HCT116 (cell line): ENCODE data around the gene ZNF133. TPM values are rescaled to one million over a fixed set of nuclear protein-coding genes. Genes with fewer than 3 reads are reported as not detected.

Source experiments
- ATAC-seq: fragments of 200-7000 bp; cut with Tn5 transposase; 2 replicates; pipeline ENCODE4 v1.9.1; 2020; ENCODE audit warnings: mild to moderate bottlenecking, moderate library complexity
- BruUV-seq: library from RNA; stranded (reverse); fragments of 400-500 nt; replicated peaks from 2 replicates; lab custom pipeline; 2021; lab: Mats Ljungman, UMichigan
- CTCF ChIA-PET: fragments of 300-600 bp; sonication (Branson Sonifier 250); formaldehyde crosslinking; loops from one replicate; lab custom pipeline; 2021; ENCODE audit warnings: antibody characterized with exemption; lab: Charles Lee
- POLR2A ChIA-PET: fragments of 300-600, 350-600 bp; sonication (Branson Sonifier 250); formaldehyde crosslinking; loops from one replicate; lab custom pipeline; 2021; ENCODE audit warnings: antibody characterized with exemption; lab: Charles Lee
- RAD21 ChIA-PET, 2 experiments: fragments of 300-600 bp; sonication (Branson Sonifier 250); formaldehyde crosslinking; loops; one replicate each; lab custom pipeline; 2023; ENCODE audit warnings: low total read pairs in 2 of 2; ENCODE audit not compliant: uncharacterized antibody in 2 of 2, unreplicated experiment in 2 of 2, low non-redundant PET in 1 of 2; lab: Charles Lee
- DNase-seq: peaks from one replicate; pipeline ENCODE4 v3.0.0-alpha.2; 2010; ENCODE audit warnings: low read depth, low spot score
- H2AFZ ChIP-seq: fragments of 200-600 bp; shearing (Covaris generic), sonication (generic); 2 replicates; pipeline ENCODE4 v1.6.1; 2017; ENCODE audit warnings: low read depth, mixed run types, mixed read lengths, antibody characterized with exemption, low read length; ENCODE audit not compliant: poor library complexity, severe bottlenecking
- H3K27ac ChIP-seq: 2 replicates; pipeline ENCODE4 v1.5.1; 2012; ENCODE audit warnings: low read depth, low read length
- H3K27me3 ChIP-seq: fragments of 200-600 bp; sonication (generic); 2 replicates; pipeline ENCODE4 v1.6.1; 2016; ENCODE audit warnings: mixed run types, low read length, mixed read lengths; ENCODE audit not compliant: insufficient read depth
- H3K36me3 ChIP-seq, 2 experiments: fragments of 200-500 bp in 1 of 2; fragments of 200-600 bp in 1 of 2; sonication (Bioruptor generic) in 1 of 2; sonication (generic) in 1 of 2; 2 replicates each; pipeline versions ENCODE4 v1.5.1 to v1.6.1; 2014 to 2016; ENCODE audit warnings: low read length in 2 of 2, inconsistent platforms in 1 of 2, mixed read lengths in 1 of 2, mixed run types in 1 of 2; ENCODE audit not compliant: insufficient read depth in 2 of 2, control insufficient read depth in 1 of 2
- H3K4me1 ChIP-seq, 2 experiments: fragments of 200-600 bp in 1 of 2; sonication (generic) in 1 of 2; 2 replicates each; pipeline versions ENCODE4 v1.5.1 to v1.6.1; 2012 to 2017; ENCODE audit warnings: low read length in 2 of 2, inconsistent platforms in 1 of 2, mild to moderate bottlenecking in 1 of 2, mixed read lengths in 1 of 2, mixed run types in 1 of 2, moderate library complexity in 1 of 2; ENCODE audit not compliant: insufficient read depth in 2 of 2, control insufficient read depth in 1 of 2
- H3K4me2 ChIP-seq: fragments of 200-600 bp; sonication (generic); 2 replicates; pipeline ENCODE4 v1.6.1; 2017; ENCODE audit warnings: mixed run types, low read length, mixed read lengths
- H3K4me3 ChIP-seq, 2 experiments: fragments of 200-600 bp in 1 of 2; sonication (generic) in 1 of 2; replicated peaks in 1 of 2; 2 replicates each; pipeline ENCODE4 v1.5.1; 2011 to 2016; ENCODE audit warnings: low read length in 2 of 2, control low read depth in 1 of 2, low read depth in 1 of 2, mild to moderate bottlenecking in 1 of 2, mixed read lengths in 1 of 2, mixed run types in 1 of 2
- H3K79me2 ChIP-seq: fragments of 200-600 bp; sonication (generic); 2 replicates; pipeline ENCODE4 v1.6.1; 2017; ENCODE audit warnings: mild to moderate bottlenecking, mixed run types, low read length, moderate library complexity, mixed read lengths; ENCODE audit not compliant: insufficient read depth
- H3K9ac ChIP-seq: fragments of 200-600 bp; sonication (generic); 2 replicates; pipeline ENCODE4 v1.6.1; 2016; ENCODE audit warnings: low read length, mixed read lengths
- H3K9me2 ChIP-seq: fragments of 200-600 bp; sonication (generic), shearing (Covaris generic); 2 replicates; pipeline ENCODE4 v1.6.1; 2017; ENCODE audit warnings: mixed run types, mild to moderate bottlenecking, moderate library complexity; ENCODE audit not compliant: insufficient read depth
- H3K9me3 ChIP-seq, 2 experiments: fragments of 200-500 bp in 1 of 2; fragments of 200-600 bp in 1 of 2; sonication (Bioruptor generic) in 1 of 2; sonication (generic) in 1 of 2; 2 replicates each; pipeline ENCODE4 v1.6.1; 2014 to 2017; ENCODE audit warnings: low read length in 2 of 2, mixed read lengths in 2 of 2, inconsistent platforms in 1 of 2, low read depth in 1 of 2, mild to moderate bottlenecking in 1 of 2, mixed run types in 1 of 2, moderate library complexity in 1 of 2; ENCODE audit not compliant: control insufficient read depth in 1 of 2, insufficient read depth in 1 of 2
- H4K20me1 ChIP-seq: fragments of 200-600 bp; sonication (generic), shearing (Covaris generic); 2 replicates; pipeline ENCODE4 v1.6.1; 2017; ENCODE audit warnings: mixed run types, mild to moderate bottlenecking, moderate library complexity; ENCODE audit not compliant: insufficient read depth
- CBX3 ChIP-seq: IDR thresholded peaks from 2 replicates; pipeline ENCODE4 v1.6.1; 2012; ENCODE audit warnings: low read depth
- ELF1 ChIP-seq: IDR thresholded peaks from 2 replicates; pipeline ENCODE4 v1.6.1; 2012; ENCODE audit warnings: low read depth, borderline replicate concordance
- EZH2 ChIP-seq: fragments of 200-600 bp; sonication (generic); IDR thresholded peaks from 2 replicates; pipeline ENCODE4 v1.6.1; 2017; ENCODE audit warnings: antibody characterized with exemption, mixed run types
- FOSL1 ChIP-seq: IDR thresholded peaks from 2 replicates; pipeline ENCODE4 v1.6.1; 2012; ENCODE audit warnings: low read depth
- JUND ChIP-seq: IDR thresholded peaks from 2 replicates; pipeline ENCODE4 v1.6.1; 2012
- MAX ChIP-seq: IDR thresholded peaks from 2 replicates; pipeline ENCODE4 v1.6.1; 2012
- POLR2A ChIP-seq: IDR thresholded peaks from 2 replicates; pipeline ENCODE4 v1.7.0; 2011; ENCODE audit warnings: borderline replicate concordance; ENCODE audit not compliant: insufficient read depth, insufficient read length; ENCODE audit errors: extremely low read depth
- POLR2AphosphoS5 ChIP-seq: IDR thresholded peaks from 2 replicates; pipeline ENCODE4 v1.6.1; 2011; ENCODE audit warnings: mild to moderate bottlenecking, low read depth, low read length, moderate library complexity
- RAD21 ChIP-seq: IDR thresholded peaks from 2 replicates; pipeline ENCODE4 v1.6.1; 2012; ENCODE audit warnings: low read depth, mild to moderate bottlenecking
- SP1 ChIP-seq: IDR thresholded peaks from 2 replicates; pipeline ENCODE4 v1.6.1; 2012; ENCODE audit warnings: low read depth
- SRF ChIP-seq: IDR thresholded peaks from 2 replicates; pipeline ENCODE4 v1.6.1; 2012; ENCODE audit warnings: low read depth
- ZBTB33 ChIP-seq: IDR thresholded peaks from 2 replicates; pipeline ENCODE4 v1.6.1; 2011; ENCODE audit warnings: mild to moderate bottlenecking, low read length, moderate library complexity; ENCODE audit not compliant: insufficient replicate concordance; ENCODE audit errors: extremely low read depth
- ZFX ChIP-seq: fragments of 450-650 bp; IDR thresholded peaks from 2 replicates; pipeline ENCODE4 v1.6.1; 2017
- intact Hi-C: fragments of 100-400 bp; cut with micrococcal nuclease; formaldehyde crosslinking; loops from 2 replicates; pipeline ENCODE4 v1.10.0; 2022
- total RNA-seq: library from RNA; stranded (reverse); gene quantifications from one replicate; pipeline ENCODE4 v1.2.1, GENCODE V29; 2021; ENCODE audit not compliant: unreplicated experiment
- TF ChIP-seq, protein P1 (sequence below): IDR thresholded peaks from 2 replicates; pipeline ENCODE4 v1.6.1; 2012; ENCODE audit warnings: low read depth

Gene ZNF133
- total RNA-seq, 1 experiment from 2014 or later: 9.3 TPM

GRCh38 chr20:18250217-18250616 lies 38.1 kb upstream of the ZNF133 start:
- ChIA-PET RAD21 (no interaction called here), POLR2A (no interaction called here)
- ATAC-seq: no peak
- BruUV-seq: no TSS peak
- H4K20me1 ChIP-seq: no peaks in the 10 kb centered on the region
- TF ChIP-seq POLR2AphosphoS5 (no peak), JUND (no peak)
- TF ChIP-seq, all 23 proteins: peak for 0
- no peak for DNase-seq
- Histone ChIP-seq H3K9ac (no peak overlapping the region), H3K27me3 (no peaks in the 10 kb centered on the region), H3K27ac (no peak overlapping the region), H3K4me2 (no peak overlapping the region), H3K79me2 (no peaks in the 10 kb centered on the region), H3K36me3 (no peaks in the 10 kb centered on the region), H2AFZ (no peak overlapping the region), H3K4me1 (peaks cover 13 to 27% of the 10 kb centered on the region in 2 experiments), H3K9me3 (no peaks in the 10 kb centered on the region), H3K4me3 (no peak overlapping the region), H3K9me2 (no peaks in the 10 kb centered on the region)
- intact Hi-C loops: no loop called here
- CTCF ChIA-PET: no interaction called here

- RAD21 ChIA-PET: interaction anchor here in 1 of 2 experiments (0.5 kb wide), 1 partner anchor 41 kb away, joined by 3 read pairs; no protein-coding TSS in a partner anchor
- intact Hi-C loops: loop anchor here (2.0 kb wide), 1 partner anchor 56 kb away; no protein-coding TSS in a partner anchor
- Histone ChIP-seq H3K9me2 (no peaks in the 10 kb centered on the region), H3K36me3 (no peaks in the 10 kb centered on the region), H3K9me3 (no peaks in the 10 kb centered on the region), H3K4me3 (peak overlapping the region; percentile 22 to 54), H3K4me1 (peaks cover 13 to 27% of the 10 kb centered on the region in 2 experiments), H4K20me1 (no peaks in the 10 kb centered on the region), H3K79me2 (no peaks in the 10 kb centered on the region), H3K4me2 (peak overlapping the region; percentile 85), H3K27me3 (no peaks in the 10 kb centered on the region), H3K9ac (peak overlapping the region; percentile 51), H3K27ac (peak overlapping the region; percentile 56), H2AFZ (peak overlapping the region; percentile 85)
- TSS peak; percentile 92 for BruUV-seq
- ATAC-seq (peak; percentile 90), DNase-seq (peak; percentile 73)
- CTCF ChIA-PET: no interaction called here
- POLR2A ChIA-PET: no interaction called here
- TF ChIP-seq ELF1: no peak
- no peak for TF ChIP-seq SRF
- TF ChIP-seq EZH2: no peak
- peak; percentile 12; the same call in 1 of the 2 replicates for TF ChIP-seq MAX
- peak; percentile 75 for TF ChIP-seq FOSL1
- TF ChIP-seq, protein P1, sequence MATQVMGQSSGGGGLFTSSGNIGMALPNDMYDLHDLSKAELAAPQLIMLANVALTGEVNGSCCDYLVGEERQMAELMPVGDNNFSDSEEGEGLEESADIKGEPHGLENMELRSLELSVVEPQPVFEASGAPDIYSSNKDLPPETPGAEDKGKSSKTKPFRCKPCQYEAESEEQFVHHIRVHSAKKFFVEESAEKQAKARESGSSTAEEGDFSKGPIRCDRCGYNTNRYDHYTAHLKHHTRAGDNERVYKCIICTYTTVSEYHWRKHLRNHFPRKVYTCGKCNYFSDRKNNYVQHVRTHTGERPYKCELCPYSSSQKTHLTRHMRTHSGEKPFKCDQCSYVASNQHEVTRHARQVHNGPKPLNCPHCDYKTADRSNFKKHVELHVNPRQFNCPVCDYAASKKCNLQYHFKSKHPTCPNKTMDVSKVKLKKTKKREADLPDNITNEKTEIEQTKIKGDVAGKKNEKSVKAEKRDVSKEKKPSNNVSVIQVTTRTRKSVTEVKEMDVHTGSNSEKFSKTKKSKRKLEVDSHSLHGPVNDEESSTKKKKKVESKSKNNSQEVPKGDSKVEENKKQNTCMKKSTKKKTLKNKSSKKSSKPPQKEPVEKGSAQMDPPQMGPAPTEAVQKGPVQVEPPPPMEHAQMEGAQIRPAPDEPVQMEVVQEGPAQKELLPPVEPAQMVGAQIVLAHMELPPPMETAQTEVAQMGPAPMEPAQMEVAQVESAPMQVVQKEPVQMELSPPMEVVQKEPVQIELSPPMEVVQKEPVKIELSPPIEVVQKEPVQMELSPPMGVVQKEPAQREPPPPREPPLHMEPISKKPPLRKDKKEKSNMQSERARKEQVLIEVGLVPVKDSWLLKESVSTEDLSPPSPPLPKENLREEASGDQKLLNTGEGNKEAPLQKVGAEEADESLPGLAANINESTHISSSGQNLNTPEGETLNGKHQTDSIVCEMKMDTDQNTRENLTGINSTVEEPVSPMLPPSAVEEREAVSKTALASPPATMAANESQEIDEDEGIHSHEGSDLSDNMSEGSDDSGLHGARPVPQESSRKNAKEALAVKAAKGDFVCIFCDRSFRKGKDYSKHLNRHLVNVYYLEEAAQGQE: no peak
- TF ChIP-seq POLR2A: no peak
- peak; percentile 64 for TF ChIP-seq SP1
- TF ChIP-seq ZBTB33: no peak
- peak; percentile 64 for TF ChIP-seq CBX3
- TF ChIP-seq JUND: peak; percentile 60; the same call in 1 of the 2 replicates
- TF ChIP-seq RAD21: no peak; the same call in 1 of the 2 replicates
- no peak; the same call in 1 of the 2 replicates for TF ChIP-seq POLR2AphosphoS5
- TF ChIP-seq ZFX: no peak
Measured at GRCh38 chr20:18252597-18253451, 35.5 kb upstream of the ZNF133 start.
